HG02610 (cell line): ENCODE data around the gene TRIM13.

Experiments
- ATAC-seq: cut with Tn5 transposase; IDR thresholded peaks from one replicate; pipeline ENCODE4 v1.9.1; 2021; ENCODE audit warnings: mild to moderate bottlenecking, moderate library complexity; ENCODE audit not compliant: unreplicated experiment

TRIM13 gene

GRCh38 chr13:49996161-49996915, 504 bp upstream of the TRIM13 start:
- ATAC-seq, result peak; percentile 54

DNA sequence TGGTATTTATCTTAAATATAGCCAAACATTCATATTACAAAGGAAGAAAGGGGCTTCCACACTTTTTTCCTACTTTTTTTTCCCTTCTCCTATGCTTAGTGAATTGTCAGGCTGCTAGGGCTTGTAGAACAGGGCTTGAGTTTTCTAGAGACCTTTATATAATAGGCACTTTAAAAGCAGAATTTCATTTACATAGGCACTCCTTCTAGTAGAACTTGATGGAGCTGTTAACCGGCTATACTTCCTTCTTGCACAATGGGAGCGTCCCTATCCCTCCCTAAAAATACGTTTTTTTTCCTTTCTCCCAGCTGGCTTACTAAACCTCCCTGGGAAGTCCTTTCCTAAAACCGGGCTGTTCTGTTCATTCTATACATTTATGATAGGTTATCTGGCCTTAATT, 1.1 kb downstream of the TRIM13 start:
- ATAC-seq, result no peak

DNA sequence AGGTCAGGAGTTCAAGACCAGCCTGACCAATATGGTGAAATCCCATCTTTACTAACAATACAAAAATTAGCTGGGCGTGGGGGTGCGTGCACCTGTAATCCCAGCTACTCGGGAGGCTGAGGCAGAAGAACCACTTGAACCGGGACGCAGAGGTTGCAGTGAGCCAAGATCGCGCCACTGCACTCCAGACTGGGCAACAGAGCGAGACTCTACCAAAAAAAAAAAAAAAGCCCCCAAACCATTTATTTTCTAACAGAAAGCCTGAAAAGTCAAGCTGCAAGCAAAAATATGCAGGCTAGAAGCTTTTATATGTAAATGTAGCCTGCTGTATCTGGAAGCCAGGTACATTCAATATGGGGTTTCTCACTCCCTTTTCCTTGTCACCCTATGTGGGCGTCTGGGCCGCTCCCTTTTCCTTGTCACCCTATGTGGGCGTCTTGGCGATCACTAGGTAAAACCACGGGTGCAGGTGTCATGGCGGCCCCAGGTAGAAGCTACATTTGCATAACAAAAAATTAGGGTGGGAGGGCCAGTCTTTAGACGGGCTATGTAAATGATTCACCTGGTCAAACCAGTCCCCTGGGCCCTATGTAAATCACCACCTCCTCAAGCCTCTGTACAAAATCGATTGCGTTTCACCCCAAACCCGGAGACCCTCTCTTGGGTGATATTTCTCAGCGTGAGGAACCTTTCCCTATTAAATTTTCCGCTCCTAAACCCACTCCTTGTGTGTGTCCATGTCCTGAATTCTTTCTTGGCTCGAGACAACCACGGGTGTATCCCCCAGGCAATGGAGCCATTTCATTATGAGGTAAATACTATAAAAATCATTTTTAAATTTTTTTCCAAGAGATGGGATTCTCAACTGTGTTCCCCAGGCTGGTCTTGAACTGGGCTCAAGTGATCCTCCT, 2.1 kb downstream of the TRIM13 start:
- ATAC-seq, result no peak

GRCh38 chr13:50001287-50001686, 4.4 kb downstream of the TRIM13 start:
- no peak for ATAC-seq

- no peak for ATAC-seq
Observed at GRCh38 chr13:50006426-50007135, 9.7 kb downstream of the TRIM13 start.

GRCh38 chr13:50011461-50011860, 14.6 kb downstream of the TRIM13 start:
- no peak for ATAC-seq

GRCh38 chr13:50012396-50013169, 15.7 kb downstream of the TRIM13 start:
- ATAC-seq, result no peak

DNA sequence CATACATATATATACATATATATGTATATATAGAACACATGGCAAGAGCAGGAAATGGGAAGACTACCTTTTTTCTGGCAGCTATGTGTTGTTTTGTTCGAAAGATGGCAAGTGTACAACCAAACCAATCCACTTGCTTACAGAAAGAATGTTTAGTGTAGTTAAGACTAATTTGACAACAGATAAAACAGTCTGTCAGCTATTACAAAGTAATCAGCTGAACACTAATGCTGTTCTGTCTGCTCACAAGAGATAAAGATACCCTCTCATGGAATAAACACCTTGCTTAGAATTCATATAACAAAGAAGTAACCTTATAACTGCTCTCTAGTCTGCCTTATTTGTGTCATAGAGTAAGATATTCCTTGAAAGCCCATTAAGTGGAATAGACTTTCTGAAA, 17.5 kb downstream of the TRIM13 start:
- ATAC-seq, result no peak

GRCh38 chr13:50015258-50015657, 18.4 kb downstream of the TRIM13 start, which contains the start of gene KCNRG:
TSS of gene KCNRG (plus strand) at chr13:50015444. CDS start at chr13:50015494, 50 bp downstream.
- no peak for ATAC-seq

DNA sequence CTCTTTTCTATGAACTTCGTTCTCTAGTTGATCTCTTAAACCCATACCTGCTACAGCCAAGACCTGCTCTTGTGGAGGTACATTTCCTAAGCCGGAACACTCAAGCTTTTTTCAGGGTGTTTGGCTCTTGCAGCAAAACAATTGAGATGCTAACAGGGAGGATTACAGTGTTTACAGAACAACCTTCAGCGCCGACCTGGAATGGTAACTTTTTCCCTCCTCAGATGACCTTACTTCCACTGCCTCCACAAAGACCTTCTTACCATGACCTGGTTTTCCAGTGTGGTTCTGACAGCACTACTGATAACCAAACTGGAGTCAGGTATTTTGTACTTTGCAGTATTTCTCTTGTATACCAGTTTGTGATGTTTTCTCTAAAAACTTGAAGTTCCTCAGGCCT, 18.9 kb downstream of the TRIM13 start:
- no peak for ATAC-seq

DNA sequence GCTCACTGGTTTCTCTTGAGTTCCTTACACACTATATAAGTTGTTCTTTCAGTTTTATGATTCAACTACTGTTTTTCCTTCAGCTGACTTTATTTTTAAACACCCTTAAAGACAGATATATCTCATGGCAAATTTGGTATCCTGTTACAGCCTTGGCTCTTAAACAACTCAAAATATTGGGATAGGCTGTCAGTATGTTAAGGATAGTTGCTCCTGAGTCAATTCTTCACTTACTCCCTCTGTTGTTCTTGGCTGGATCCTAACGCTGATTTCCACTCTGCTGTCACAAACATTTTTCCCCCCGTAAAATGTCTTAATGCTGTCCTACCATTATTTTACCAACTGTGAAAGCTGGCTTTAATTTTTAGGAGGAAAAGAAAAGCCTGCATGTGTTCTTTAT, 19.6 kb downstream of the TRIM13 start:
- no peak for ATAC-seq

DNA sequence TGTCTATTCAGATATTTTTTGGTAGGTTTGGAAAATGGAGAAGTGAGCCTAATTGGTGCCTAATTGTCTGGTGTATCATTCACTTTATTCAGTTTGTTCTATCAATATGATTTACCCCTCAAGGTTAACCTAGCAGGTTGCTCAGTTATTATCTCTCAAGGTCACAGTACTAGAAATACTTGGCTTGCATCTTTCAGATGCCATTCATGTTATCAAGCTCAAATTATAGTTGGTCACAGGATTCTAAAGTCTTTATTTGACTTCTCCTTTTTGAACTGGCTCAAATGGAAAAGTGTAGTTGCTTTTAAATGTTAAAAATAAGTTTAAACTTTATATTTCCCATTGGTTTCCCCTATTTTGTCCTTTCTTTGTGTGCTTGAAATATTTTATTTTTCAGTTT, 21.0 kb downstream of the TRIM13 start:
- ATAC-seq, result no peak

- ATAC-seq, result no peak
Observed at GRCh38 chr13:50025436-50025835, 28.6 kb downstream of the TRIM13 start.

DNA sequence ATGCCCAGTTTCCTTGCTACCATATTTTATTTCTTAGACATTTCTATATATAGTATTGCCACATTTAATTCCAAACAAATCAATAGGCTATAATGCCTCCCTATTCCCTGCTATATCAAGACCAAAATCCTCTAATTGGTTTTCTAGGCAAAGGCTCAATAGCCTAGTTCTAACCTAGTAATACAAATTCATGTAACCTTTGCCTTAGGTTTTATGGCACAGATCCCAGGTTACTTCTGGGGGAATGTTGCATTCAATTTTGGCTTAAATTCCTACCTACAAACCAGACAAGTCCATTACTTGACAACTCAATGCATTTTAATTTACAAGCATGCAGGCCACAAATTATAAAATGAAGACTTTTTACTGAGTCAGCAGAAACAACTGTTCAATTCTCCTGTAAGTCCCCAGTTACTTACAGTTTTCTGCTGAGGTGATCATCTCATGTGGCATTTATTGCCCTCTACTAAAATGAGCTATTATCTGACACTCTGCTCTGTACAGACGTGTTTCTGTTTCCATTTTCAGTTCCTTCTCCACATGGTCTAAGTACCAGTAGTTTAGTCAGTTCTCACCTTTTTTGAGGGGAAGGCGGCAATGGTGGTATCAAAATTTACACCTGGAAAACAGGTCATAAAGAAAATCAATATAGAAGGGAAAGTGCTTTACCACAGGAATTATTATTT, 30.1 kb downstream of the TRIM13 start:
- ATAC-seq, result peak; percentile 100

DNA sequence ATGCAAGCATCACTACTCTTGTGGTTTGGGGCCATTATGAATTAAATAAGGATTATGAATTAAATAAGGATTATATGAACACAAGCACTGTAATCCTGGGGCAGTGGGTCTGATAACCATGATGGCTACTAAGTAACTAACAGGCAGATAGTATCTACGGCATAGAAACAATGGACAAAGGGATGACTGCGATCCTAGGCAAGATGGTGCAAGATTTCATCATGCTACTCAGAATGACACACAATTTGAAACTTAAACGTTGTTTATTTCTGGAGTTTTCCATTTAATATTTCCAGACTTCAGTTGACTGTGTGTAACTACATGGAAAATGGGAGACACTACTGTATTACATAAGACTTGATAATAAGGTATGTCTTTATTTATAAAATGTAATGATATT, 33.5 kb downstream of the TRIM13 start:
- no peak for ATAC-seq

DNA sequence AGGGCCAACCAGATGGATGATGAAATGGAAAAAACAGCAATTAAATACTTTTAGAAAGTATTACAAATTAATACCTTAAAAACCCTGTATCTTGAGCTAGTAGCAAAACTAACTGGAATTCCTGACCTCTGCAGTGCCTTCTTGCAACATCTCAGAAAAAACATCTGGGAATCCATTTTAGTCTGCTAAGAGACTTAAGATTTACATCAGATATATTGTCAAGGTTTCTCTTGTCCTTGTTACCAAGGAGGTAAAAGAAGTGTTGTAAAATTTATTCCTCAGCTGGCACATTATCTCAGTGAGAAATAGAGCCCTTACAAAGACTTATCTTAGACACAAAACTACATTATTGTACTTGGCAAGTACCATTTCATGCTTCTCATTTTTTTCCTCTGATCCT, 36.9 kb downstream of the TRIM13 start:
- ATAC-seq, result no peak

- no peak for ATAC-seq
Observed at GRCh38 chr13:50037788-50038187, 40.9 kb downstream of the TRIM13 start.

GRCh38 chr13:50038266-50038665, 41.4 kb downstream of the TRIM13 start:
- ATAC-seq, result no peak

GRCh38 chr13:50052478-50052877, 55.6 kb downstream of the TRIM13 start:
- no peak for ATAC-seq

GRCh38 chr13:50053844-50054243, 57.0 kb downstream of the TRIM13 start:
- ATAC-seq, result peak; percentile 61
